Liver (tissue), 9 donors: Measurements from ENCODE around the gene POLN. TPM values are rescaled to one million over a fixed set of nuclear protein-coding genes. Genes with fewer than 3 reads are reported as not detected.
"Not testable (repeated sequence)": the region's sequence is repeated elsewhere in the genome, so short reads cannot be mapped to it uniquely, and the experiment has no call there.

Experiments used
- DNase-seq: peaks from one replicate; pipeline ENCODE4 v3.0.0-alpha.2; 2017; ENCODE audit warnings: low spot score
- H3K27ac ChIP-seq, 2 donors: one replicate each; pipeline ENCODE4 v1.7.0; 2013; ENCODE audit warnings: inconsistent platforms in 2 of 2, low read length in 2 of 2, control low read depth in 1 of 2, low read depth in 1 of 2, mild to moderate bottlenecking in 1 of 2
- H3K27me3 ChIP-seq, 4 donors: one replicate each; pipeline versions ENCODE4 v1.6.1 to v1.7.0; 2013; ENCODE audit warnings: low read length in 3 of 4, inconsistent platforms in 1 of 4, mild to moderate bottlenecking in 1 of 4, moderate library complexity in 1 of 4; ENCODE audit not compliant: control insufficient read depth in 4 of 4, insufficient read depth in 4 of 4
- H3K36me3 ChIP-seq, 4 donors: one replicate each; pipeline versions ENCODE4 v1.6.1 to v1.7.0; 2013; ENCODE audit warnings: low read length in 3 of 4, mild to moderate bottlenecking in 3 of 4, low read depth in 1 of 4, moderate library complexity in 1 of 4; ENCODE audit not compliant: control insufficient read depth in 4 of 4, insufficient read depth in 3 of 4
- H3K4me1 ChIP-seq, 4 donors: one replicate each; pipeline versions ENCODE4 v1.6.1 to v1.7.0; 2013; ENCODE audit warnings: low read length in 3 of 4, mild to moderate bottlenecking in 3 of 4, moderate library complexity in 1 of 4; ENCODE audit not compliant: control insufficient read depth in 4 of 4, insufficient read depth in 4 of 4
- H3K4me3 ChIP-seq, 3 donors: one replicate each; pipeline versions ENCODE4 v1.6.1 to v1.7.0; 2013; ENCODE audit warnings: low read length in 3 of 3, control low read depth in 1 of 3, low read depth in 1 of 3, mild to moderate bottlenecking in 1 of 3
- H3K9ac ChIP-seq, 2 donors: one replicate each; pipeline ENCODE4 v1.7.0; 2013; ENCODE audit warnings: low read length in 2 of 2, mild to moderate bottlenecking in 2 of 2, moderate library complexity in 2 of 2, control low read depth in 1 of 2, low read depth in 1 of 2
- H3K9me3 ChIP-seq, 4 donors: one replicate each; pipeline versions ENCODE4 v1.6.1 to v1.7.0; 2013; ENCODE audit warnings: low read length in 3 of 4; ENCODE audit not compliant: control insufficient read depth in 4 of 4
- ATF3 ChIP-seq: IDR thresholded peaks from 2 replicates; pipeline ENCODE4 v1.6.1; 2016; ENCODE audit warnings: antibody characterized with exemption
- FOXA1 ChIP-seq: IDR thresholded peaks from 2 replicates; pipeline ENCODE4 v1.6.1; 2016; ENCODE audit warnings: antibody characterized with exemption
- FOXA2 ChIP-seq: IDR thresholded peaks from 2 replicates; pipeline ENCODE4 v1.6.1; 2016; ENCODE audit warnings: antibody characterized with exemption
- GABPA ChIP-seq, 2 donors: IDR thresholded peaks in 1 of 2; conservative IDR thresholded peaks in 1 of 2; 2 replicates each; pipeline ENCODE4 v1.6.1; 2016; ENCODE audit warnings: antibody characterized with exemption in 2 of 2, mild to moderate bottlenecking in 1 of 2, moderate library complexity in 1 of 2
- JUND ChIP-seq, 2 donors: IDR thresholded peaks; 2 replicates each; pipeline ENCODE4 v1.6.1; 2016; ENCODE audit warnings: antibody characterized with exemption in 2 of 2
- RAD21 ChIP-seq, 2 donors: IDR thresholded peaks; 2 replicates each; pipeline ENCODE4 v1.6.1; 2016; ENCODE audit warnings: antibody characterized with exemption in 2 of 2, mild to moderate bottlenecking in 2 of 2
- RXRA ChIP-seq, 2 donors: IDR thresholded peaks; 2 replicates each; pipeline ENCODE4 v1.6.1; 2017 to 2018; ENCODE audit warnings: antibody characterized with exemption in 2 of 2, mild to moderate bottlenecking in 1 of 2
- YY1 ChIP-seq: IDR thresholded peaks from 2 replicates; pipeline ENCODE4 v1.6.1; 2016; ENCODE audit warnings: antibody characterized with exemption, mild to moderate bottlenecking
- WGBS: extraction: QIAGEN DNeasy Blood & Tissue Kit; methylation state at CpG from one replicate; pipeline ENCODE4 v1.1.7; 2013; 5-methylcytosine and 5-hydroxymethylcytosine counted together
- polyA plus RNA-seq, 2 donors: library from polyadenylated mRNA; stranded (reverse) in 1 of 2; unstranded in 1 of 2; fragments of 200-250 nt in 1 of 2; fragments of >200 nt in 1 of 2; fragmentation: Nextera tagmentation in 1 of 2; extraction: Ambion mirVana in 1 of 2; gene quantifications; one replicate each; pipeline versions ENCODE4 v1.2.1 to v1.2.3, GENCODE V29; 2013 to 2015
- total RNA-seq, 2 donors: library from RNA; depleted of rRNA; stranded (reverse); fragments of >200 nt; gene quantifications; one replicate each; pipeline ENCODE4 v1.2.3, GENCODE V29; 2014
- TF ChIP-seq, protein P1 (sequence below): IDR thresholded peaks from 2 replicates; pipeline ENCODE4 v1.6.1; 2016; ENCODE audit warnings: antibody characterized with exemption
- TF ChIP-seq, protein P2 (sequence below): IDR thresholded peaks from 2 replicates; pipeline ENCODE4 v1.6.1; 2016; ENCODE audit warnings: antibody characterized with exemption, mild to moderate bottlenecking
- TF ChIP-seq, protein P3 (sequence below): IDR thresholded peaks from 2 replicates; pipeline ENCODE4 v1.6.1; 2016; ENCODE audit warnings: antibody characterized with exemption
- donor health status: healthy.
- donor health status: healthy.
- donor health status: healthy.
- donor health status: healthy.
- donor health status: healthy.

POLN gene
- total and polyA plus RNA-seq, 4 donors: 0.44 to 2.3 (median 1.4) TPM

DNA sequence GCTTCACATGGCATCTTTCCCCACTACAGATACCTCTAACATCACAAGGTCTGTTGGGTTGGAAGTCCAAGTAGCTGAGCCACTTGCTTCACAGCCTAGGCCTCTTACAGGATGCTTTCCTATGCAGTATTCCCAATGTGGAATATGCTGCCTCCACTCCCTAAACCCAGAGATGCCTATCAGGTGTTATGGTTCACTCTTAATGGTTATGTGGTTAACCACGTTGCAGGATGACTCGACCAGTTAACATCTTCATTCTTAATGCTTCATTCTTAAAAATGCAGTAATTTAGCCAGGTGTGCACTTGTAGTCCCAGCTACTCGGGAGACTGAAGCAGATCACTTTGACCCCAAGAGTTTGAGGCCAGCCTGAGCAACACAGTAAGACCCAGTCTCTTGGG, 24.2 kb downstream of the POLN start:
- Histone ChIP-seq H3K4me3 (no peak overlapping the region), H3K27me3 (no peaks in the 10 kb centered on the region), H3K9me3 (no peaks in the 10 kb centered on the region), H3K4me1 (no peaks in the 10 kb centered on the region), H3K36me3 (peaks cover 0 to under 1% (median 0%) of the 10 kb centered on the region in 4 donors), H3K9ac (no peak overlapping the region), H3K27ac (no peak overlapping the region)
- DNase-seq: no peak
- TF ChIP-seq GABPA (IDR thresholded peaks at IDR 0.05 in 1 of 2, conservative IDR thresholded peaks at IDR 0.05 in 1 of 2): no peak
- 74% methylated on average over 3 of the region's 3 CpGs for WGBS

GRCh38 chr4:2212831-2213230, 29.1 kb downstream of the POLN start:
- TF ChIP-seq RAD21 (IDR thresholded peaks at IDR 0.05) (no peak), FOXA2 (no peak), JUND (IDR thresholded peaks at IDR 0.05) (no peak), ATF3 (no peak), FOXA1 (no peak), YY1 (no peak), RXRA (IDR thresholded peaks at IDR 0.05) (no peak)
- TF ChIP-seq, protein P1, sequence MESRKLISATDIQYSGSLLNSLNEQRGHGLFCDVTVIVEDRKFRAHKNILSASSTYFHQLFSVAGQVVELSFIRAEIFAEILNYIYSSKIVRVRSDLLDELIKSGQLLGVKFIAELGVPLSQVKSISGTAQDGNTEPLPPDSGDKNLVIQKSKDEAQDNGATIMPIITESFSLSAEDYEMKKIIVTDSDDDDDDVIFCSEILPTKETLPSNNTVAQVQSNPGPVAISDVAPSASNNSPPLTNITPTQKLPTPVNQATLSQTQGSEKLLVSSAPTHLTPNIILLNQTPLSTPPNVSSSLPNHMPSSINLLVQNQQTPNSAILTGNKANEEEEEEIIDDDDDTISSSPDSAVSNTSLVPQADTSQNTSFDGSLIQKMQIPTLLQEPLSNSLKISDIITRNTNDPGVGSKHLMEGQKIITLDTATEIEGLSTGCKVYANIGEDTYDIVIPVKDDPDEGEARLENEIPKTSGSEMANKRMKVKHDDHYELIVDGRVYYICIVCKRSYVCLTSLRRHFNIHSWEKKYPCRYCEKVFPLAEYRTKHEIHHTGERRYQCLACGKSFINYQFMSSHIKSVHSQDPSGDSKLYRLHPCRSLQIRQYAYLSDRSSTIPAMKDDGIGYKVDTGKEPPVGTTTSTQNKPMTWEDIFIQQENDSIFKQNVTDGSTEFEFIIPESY: no peak
- TF ChIP-seq, protein P2, sequence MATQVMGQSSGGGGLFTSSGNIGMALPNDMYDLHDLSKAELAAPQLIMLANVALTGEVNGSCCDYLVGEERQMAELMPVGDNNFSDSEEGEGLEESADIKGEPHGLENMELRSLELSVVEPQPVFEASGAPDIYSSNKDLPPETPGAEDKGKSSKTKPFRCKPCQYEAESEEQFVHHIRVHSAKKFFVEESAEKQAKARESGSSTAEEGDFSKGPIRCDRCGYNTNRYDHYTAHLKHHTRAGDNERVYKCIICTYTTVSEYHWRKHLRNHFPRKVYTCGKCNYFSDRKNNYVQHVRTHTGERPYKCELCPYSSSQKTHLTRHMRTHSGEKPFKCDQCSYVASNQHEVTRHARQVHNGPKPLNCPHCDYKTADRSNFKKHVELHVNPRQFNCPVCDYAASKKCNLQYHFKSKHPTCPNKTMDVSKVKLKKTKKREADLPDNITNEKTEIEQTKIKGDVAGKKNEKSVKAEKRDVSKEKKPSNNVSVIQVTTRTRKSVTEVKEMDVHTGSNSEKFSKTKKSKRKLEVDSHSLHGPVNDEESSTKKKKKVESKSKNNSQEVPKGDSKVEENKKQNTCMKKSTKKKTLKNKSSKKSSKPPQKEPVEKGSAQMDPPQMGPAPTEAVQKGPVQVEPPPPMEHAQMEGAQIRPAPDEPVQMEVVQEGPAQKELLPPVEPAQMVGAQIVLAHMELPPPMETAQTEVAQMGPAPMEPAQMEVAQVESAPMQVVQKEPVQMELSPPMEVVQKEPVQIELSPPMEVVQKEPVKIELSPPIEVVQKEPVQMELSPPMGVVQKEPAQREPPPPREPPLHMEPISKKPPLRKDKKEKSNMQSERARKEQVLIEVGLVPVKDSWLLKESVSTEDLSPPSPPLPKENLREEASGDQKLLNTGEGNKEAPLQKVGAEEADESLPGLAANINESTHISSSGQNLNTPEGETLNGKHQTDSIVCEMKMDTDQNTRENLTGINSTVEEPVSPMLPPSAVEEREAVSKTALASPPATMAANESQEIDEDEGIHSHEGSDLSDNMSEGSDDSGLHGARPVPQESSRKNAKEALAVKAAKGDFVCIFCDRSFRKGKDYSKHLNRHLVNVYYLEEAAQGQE: no peak
- TF ChIP-seq, protein P3, sequence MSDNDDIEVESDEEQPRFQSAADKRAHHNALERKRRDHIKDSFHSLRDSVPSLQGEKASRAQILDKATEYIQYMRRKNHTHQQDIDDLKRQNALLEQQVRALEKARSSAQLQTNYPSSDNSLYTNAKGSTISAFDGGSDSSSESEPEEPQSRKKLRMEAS: no peak
- no peak overlapping the region for H3K27ac ChIP-seq
- no peak for DNase-seq
- H3K36me3 ChIP-seq: peaks cover 0 to 2% (median under 1%) of the 10 kb centered on the region in 4 donors
- no peaks in the 10 kb centered on the region for H3K4me1 ChIP-seq
- no peaks in the 10 kb centered on the region for H3K9me3 ChIP-seq
- no peak overlapping the region for H3K9ac ChIP-seq
- H3K4me3 ChIP-seq: no peak overlapping the region
- 83% methylated on average over 1 of the region's 1 CpG for WGBS
- H3K27me3 ChIP-seq: no peaks in the 10 kb centered on the region

DNA sequence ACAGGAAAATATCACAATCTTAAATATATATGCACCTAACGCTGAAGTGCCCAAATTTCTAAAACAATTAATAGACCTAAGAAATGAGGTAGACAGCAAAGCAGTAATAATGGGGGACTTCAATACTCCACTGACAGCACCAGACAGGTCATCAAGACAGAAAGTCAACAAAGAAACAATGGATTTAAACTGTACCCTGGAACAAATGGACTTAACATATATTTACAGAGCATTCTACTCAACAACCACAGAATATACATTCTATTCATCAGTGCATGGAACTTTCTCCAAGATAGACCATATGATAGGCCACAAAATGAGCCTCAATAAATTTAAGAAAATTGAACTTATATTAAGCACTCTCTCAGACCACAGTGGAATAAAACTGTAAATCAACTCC, 39.1 kb downstream of the POLN start:
- not testable (repeated sequence) for H3K9me3 ChIP-seq, H3K27me3 ChIP-seq, H3K9ac ChIP-seq, H3K27ac ChIP-seq, H3K36me3 ChIP-seq, DNase-seq, H3K4me3 ChIP-seq, H3K4me1 ChIP-seq
- WGBS: 98% methylated on average over 1 of the region's 1 CpG
